Fibroblast of peridontal ligament (primary cell): Measurements from ENCODE around the gene PTP4A2.
"Not testable (repeated sequence)": the region's sequence is repeated elsewhere in the genome, so short reads cannot be mapped to it uniquely, and the experiment has no call there.

Experiments
- DNase-seq: peaks from one replicate; pipeline ENCODE4 v3.0.0-alpha.2; 2010; ENCODE audit errors: extremely low read depth

PTP4A2 gene

GRCh38 chr1:31949862-31950261, 11.7 kb upstream of the PTP4A2 start:
- no peak for DNase-seq

- DNase-seq: not testable (repeated sequence)
Observed at GRCh38 chr1:31945677-31946076, 7.5 kb upstream of the PTP4A2 start.

GRCh38 chr1:31944205-31945089, 6.3 kb upstream of the PTP4A2 start:
- DNase-seq: peak; percentile 87

- no peak for DNase-seq
Observed at GRCh38 chr1:31943546-31944184, 5.5 kb upstream of the PTP4A2 start.

- DNase-seq: not testable (repeated sequence)
Observed at GRCh38 chr1:31942061-31942460, 3.9 kb upstream of the PTP4A2 start.

- peak; percentile 64 for DNase-seq
Observed at GRCh38 chr1:31939484-31940329, 1.5 kb upstream of the PTP4A2 start.

- peak; percentile 61 for DNase-seq
Observed at GRCh38 chr1:31937300-31938183, 626 bp downstream of the PTP4A2 start.

GRCh38 chr1:31936981-31937299, 1.2 kb downstream of the PTP4A2 start:
- no peak for DNase-seq

GRCh38 chr1:31936278-31936980, 1.7 kb downstream of the PTP4A2 start:
- DNase-seq: peak; percentile 47

- DNase-seq: peak; percentile 73
Observed at GRCh38 chr1:31934706-31935629, 3.2 kb downstream of the PTP4A2 start.

GRCh38 chr1:31932491-31933316, 5.5 kb downstream of the PTP4A2 start:
- no peak for DNase-seq

- DNase-seq: peak; percentile 49
Observed at GRCh38 chr1:31931593-31932225, 6.5 kb downstream of the PTP4A2 start.

GRCh38 chr1:31930836-31931592, 7.2 kb downstream of the PTP4A2 start:
- no peak for DNase-seq

GRCh38 chr1:31927661-31927980, 10.5 kb downstream of the PTP4A2 start:
- no peak for DNase-seq

- no peak for DNase-seq
Observed at GRCh38 chr1:31926853-31927660, 11.1 kb downstream of the PTP4A2 start.

- no peak for DNase-seq
Observed at GRCh38 chr1:31926252-31926651, 11.9 kb downstream of the PTP4A2 start.

- DNase-seq: not testable (repeated sequence)
Observed at GRCh38 chr1:31925824-31926223, 12.3 kb downstream of the PTP4A2 start.
